Measurements from ENCODE around the gene CHD5.

DNA sequence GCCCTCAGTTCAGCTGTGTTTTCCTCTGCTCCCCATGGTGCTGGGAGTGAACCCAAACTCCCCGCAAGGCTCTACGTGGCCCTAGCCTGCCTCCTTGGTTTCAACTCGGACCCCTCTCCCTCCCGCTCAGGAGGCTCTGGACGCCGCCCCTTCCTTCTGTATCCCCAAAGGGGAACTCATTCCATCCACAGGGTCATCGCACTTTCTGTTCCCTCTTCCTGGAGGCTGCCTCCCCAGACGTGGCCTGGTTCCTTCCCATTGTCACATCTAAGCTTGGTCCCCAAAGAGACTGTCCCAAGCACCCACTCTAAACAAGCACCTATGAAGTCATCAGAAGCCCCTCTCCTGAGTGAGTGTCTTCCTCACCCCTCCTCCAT is 123.6 kb downstream of the CHD5 start:
- TF ChIP-seq, protein P1, sequence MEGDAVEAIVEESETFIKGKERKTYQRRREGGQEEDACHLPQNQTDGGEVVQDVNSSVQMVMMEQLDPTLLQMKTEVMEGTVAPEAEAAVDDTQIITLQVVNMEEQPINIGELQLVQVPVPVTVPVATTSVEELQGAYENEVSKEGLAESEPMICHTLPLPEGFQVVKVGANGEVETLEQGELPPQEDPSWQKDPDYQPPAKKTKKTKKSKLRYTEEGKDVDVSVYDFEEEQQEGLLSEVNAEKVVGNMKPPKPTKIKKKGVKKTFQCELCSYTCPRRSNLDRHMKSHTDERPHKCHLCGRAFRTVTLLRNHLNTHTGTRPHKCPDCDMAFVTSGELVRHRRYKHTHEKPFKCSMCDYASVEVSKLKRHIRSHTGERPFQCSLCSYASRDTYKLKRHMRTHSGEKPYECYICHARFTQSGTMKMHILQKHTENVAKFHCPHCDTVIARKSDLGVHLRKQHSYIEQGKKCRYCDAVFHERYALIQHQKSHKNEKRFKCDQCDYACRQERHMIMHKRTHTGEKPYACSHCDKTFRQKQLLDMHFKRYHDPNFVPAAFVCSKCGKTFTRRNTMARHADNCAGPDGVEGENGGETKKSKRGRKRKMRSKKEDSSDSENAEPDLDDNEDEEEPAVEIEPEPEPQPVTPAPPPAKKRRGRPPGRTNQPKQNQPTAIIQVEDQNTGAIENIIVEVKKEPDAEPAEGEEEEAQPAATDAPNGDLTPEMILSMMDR (IDR thresholded peaks at IDR 0.05; ENCODE audit: poor library complexity, severe bottlenecking) = no peak
- no peak for TF ChIP-seq POLR2AphosphoS5 (IDR thresholded peaks at IDR 0.05)

All from neural cell (in vitro differentiated cells).